AG20443 (cell line): ENCODE data around the gene CLK2.
"Not testable (repeated sequence)": the region's sequence is repeated elsewhere in the genome, so short reads cannot be mapped to it uniquely, and the experiment has no call there.

Experiments used
- DNase-seq: peaks from one replicate; pipeline ENCODE4 v3.0.0; 2012; ENCODE audit warnings: low spot score, mixed read lengths

The CLK2 gene

GRCh38 chr1:155267373-155267772, 5.9 kb downstream of the CLK2 start:
- DNase-seq, result no peak

GRCh38 chr1:155266553-155266952, 6.8 kb downstream of the CLK2 start:
- no peak for DNase-seq

- no peak for DNase-seq
Observed at GRCh38 chr1:155263067-155263466, 10.2 kb downstream of the CLK2 start.

GRCh38 chr1:155261852-155262673, 11.2 kb downstream of the CLK2 start, which contains the start of gene SCAMP3:
TSS of gene SCAMP3 (minus strand) at chr1:155262360. CDS start at chr1:155262151, 209 bp downstream.
- DNase-seq, result peak; percentile 98

- DNase-seq, result no peak
Observed at GRCh38 chr1:155261493-155261851, 11.8 kb downstream of the CLK2 start.

GRCh38 chr1:155260276-155260675, 13.0 kb downstream of the CLK2 start:
- DNase-seq, result no peak

- DNase-seq, result no peak
Observed at GRCh38 chr1:155256058-155256852, 17.0 kb downstream of the CLK2 start.

- DNase-seq, result peak; percentile 92
Observed at GRCh38 chr1:155255243-155256007, 17.9 kb downstream of the CLK2 start, which contains the start of gene ENTREP3. TSS of gene ENTREP3 (minus strand) at chr1:155255483. CDS start at chr1:155254877, 606 bp downstream.

GRCh38 chr1:155254714-155255242, 18.5 kb downstream of the CLK2 start:
- peak; percentile 35 for DNase-seq

- DNase-seq, result no peak
Observed at GRCh38 chr1:155254228-155254713, 19.0 kb downstream of the CLK2 start.

GRCh38 chr1:155253797-155254196, 19.5 kb downstream of the CLK2 start:
- DNase-seq, result no peak

GRCh38 chr1:155253208-155253607, 20.1 kb downstream of the CLK2 start:
- no peak for DNase-seq

GRCh38 chr1:155251566-155251965, 21.7 kb downstream of the CLK2 start:
- no peak for DNase-seq

- peak; percentile 95 for DNase-seq
Observed at GRCh38 chr1:155250633-155251449, 22.5 kb downstream of the CLK2 start.

- DNase-seq, result no peak
Observed at GRCh38 chr1:155250246-155250632, 23.1 kb downstream of the CLK2 start.

- no peak for DNase-seq
Observed at GRCh38 chr1:155247667-155248553, 25.4 kb downstream of the CLK2 start.

GRCh38 chr1:155246796-155247195, 26.5 kb downstream of the CLK2 start:
- DNase-seq, result not testable (repeated sequence)

GRCh38 chr1:155245163-155245524, 28.2 kb downstream of the CLK2 start:
- DNase-seq, result no peak

- peak; percentile 95 for DNase-seq
Observed at GRCh38 chr1:155244368-155245162, 28.7 kb downstream of the CLK2 start.
